Body of pancreas (tissue), 4 donors: ENCODE data around the gene CADM2. TPM values are rescaled to one million over a fixed set of nuclear protein-coding genes. Genes with fewer than 3 reads are reported as not detected.

Source experiments
- ATAC-seq: fragments of 150-250 bp; one replicate; pipeline ENCODE4 v1.9.1; 2016
- DNase-seq, 4 donors: peaks; one replicate each; pipeline ENCODE4 v3.0.0-alpha.2; 2019
- H3K27ac ChIP-seq, 4 donors: fragments of 200-600 bp; sonication (generic); 1 replicate in 3 of 4; 2 replicates in 1 of 4; pipeline versions ENCODE4 v1.5.1 to v1.6.1; 2016 to 2019; ENCODE audit warnings: mild to moderate bottlenecking in 1 of 4, mixed read lengths in 1 of 4, moderate library complexity in 1 of 4
- H3K27me3 ChIP-seq, 2 donors: fragments of 200-600 bp; sonication (generic); one replicate each; pipeline ENCODE4 v1.6.0; 2016; ENCODE audit warnings: mild to moderate bottlenecking in 1 of 2
- H3K36me3 ChIP-seq, 2 donors: fragments of 200-600 bp; sonication (generic); replicated peaks in 1 of 2; 2 replicates each; pipeline ENCODE4 v1.5.1; 2016; ENCODE audit warnings: low read depth in 2 of 2; ENCODE audit not compliant: insufficient read depth in 1 of 2
- H3K4me1 ChIP-seq: fragments of 200-600 bp; sonication (generic); one replicate; pipeline ENCODE4 v1.6.0; 2016
- H3K4me3 ChIP-seq, 2 donors: fragments of 200-600 bp; sonication (generic); 1 replicate in 1 of 2; 2 replicates in 1 of 2; pipeline ENCODE4 v1.5.1; 2016 to 2019
- H3K9me3 ChIP-seq, 3 donors: fragments of 200-600 bp; sonication (generic); 1 replicate in 2 of 3; 2 replicates in 1 of 3; pipeline ENCODE4 v1.5.1; 2016
- CTCF ChIP-seq, 7 experiments: fragments of 450-650 bp in 4 of 7; fragments of 200-600 bp in 3 of 7; sonication (generic) in 3 of 7; IDR thresholded peaks; one replicate each; pipeline ENCODE4 v1.5.1; 2016 to 2019; ENCODE audit warnings: antibody characterized with exemption in 7 of 7
- POLR2A ChIP-seq, 3 donors: fragments of 450-650 bp; IDR thresholded peaks; one replicate each; pipeline ENCODE4 v1.6.1; 2016; ENCODE audit warnings: antibody characterized with exemption in 3 of 3, mild to moderate bottlenecking in 2 of 3
- WGBS, 2 donors: methylation state at CpG; one replicate each; pipeline ENCODE4 v1.1.5; 2017; 5-methylcytosine and 5-hydroxymethylcytosine counted together
- intact Hi-C: fragments of 100-400 bp; cut with DNase I; formaldehyde crosslinking; loops from one replicate; pipeline ENCODE4 v1.15.1; 2023
- total RNA-seq, 2 donors: library from RNA; depleted of rRNA; stranded (reverse); fragments of >200 nt; gene quantifications; one replicate each; pipeline ENCODE4 v1.1.0, GENCODE V29; 2016

CADM2 gene
- total RNA-seq, 2 donors from 2014 or later = 0.26 to 1.3 TPM

DNA sequence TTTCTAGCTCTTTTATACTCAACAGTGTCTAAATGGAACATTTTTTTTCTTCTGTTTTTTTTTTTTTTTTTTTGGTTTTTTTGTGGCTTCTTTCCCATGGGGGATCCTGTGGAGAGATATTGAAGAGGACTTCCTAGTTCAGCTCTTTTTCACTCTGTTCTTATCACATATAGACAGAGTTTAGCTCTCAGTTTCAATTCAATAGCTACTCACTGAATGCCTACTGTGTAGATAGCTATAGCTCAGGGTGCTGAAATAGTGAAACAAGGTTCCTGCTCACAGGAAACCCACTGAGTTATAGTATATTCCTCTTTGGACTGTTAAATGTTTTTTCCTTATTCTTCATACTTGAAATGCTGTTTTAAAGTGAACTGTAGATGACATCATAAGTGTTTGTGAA is 918.8 kb downstream of the CADM2 start:
- TF ChIP-seq POLR2A (IDR thresholded peaks at IDR 0.05) (no peak), CTCF (IDR thresholded peaks at IDR 0.05) (no peak)
- no peak for DNase-seq
- intact Hi-C loops = no loop called here
- H3K27me3 ChIP-seq = no peaks in the 10 kb centered on the region
- no peak overlapping the region for H3K4me3 ChIP-seq
- H3K4me1 ChIP-seq = no peaks in the 10 kb centered on the region
- ATAC-seq = no peak
- no peaks in the 10 kb centered on the region for H3K9me3 ChIP-seq
- no peaks in the 10 kb centered on the region for H3K36me3 ChIP-seq
- H3K27ac ChIP-seq = no peak overlapping the region

DNA sequence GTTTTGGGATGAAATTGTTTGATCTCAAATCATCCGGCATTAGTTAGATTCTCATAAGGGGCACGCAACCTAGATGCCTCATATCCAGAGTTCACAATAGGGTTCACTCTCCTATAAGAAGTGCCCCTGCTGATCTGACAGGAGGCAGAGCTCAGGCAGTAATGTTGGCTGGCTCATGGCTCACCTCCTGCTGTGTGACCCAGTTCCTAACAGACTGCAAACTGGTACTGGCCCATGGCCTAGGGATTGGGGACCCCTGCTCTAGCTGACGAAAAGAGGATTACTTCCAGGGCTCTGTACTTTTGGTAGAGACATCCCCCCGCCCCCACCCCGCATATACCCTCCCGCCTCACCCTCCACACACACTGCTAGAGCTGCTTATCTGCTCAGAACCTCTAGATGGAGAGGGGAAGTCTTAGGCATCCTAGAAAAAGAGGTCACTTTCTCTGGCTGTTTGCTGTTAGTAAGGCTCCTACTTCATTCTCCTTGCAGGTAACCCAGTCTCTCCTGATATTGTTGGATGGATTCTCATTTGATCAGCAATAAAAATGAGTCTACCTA is 923.1 kb downstream of the CADM2 start:
- Histone ChIP-seq H3K27ac (no peak overlapping the region), H3K27me3 (no peaks in the 10 kb centered on the region), H3K4me1 (no peaks in the 10 kb centered on the region), H3K9me3 (no peaks in the 10 kb centered on the region), H3K4me3 (no peak overlapping the region), H3K36me3 (no peaks in the 10 kb centered on the region)
- DNase-seq (no peak), ATAC-seq (no peak)
- TF ChIP-seq POLR2A (IDR thresholded peaks at IDR 0.05) (no peak), CTCF (IDR thresholded peaks at IDR 0.05) (no peak)
- WGBS, 2 donors = 69 to 93% methylated on average over 3 to 6 of the region's 6 CpGs
- intact Hi-C loops = no loop called here

DNA sequence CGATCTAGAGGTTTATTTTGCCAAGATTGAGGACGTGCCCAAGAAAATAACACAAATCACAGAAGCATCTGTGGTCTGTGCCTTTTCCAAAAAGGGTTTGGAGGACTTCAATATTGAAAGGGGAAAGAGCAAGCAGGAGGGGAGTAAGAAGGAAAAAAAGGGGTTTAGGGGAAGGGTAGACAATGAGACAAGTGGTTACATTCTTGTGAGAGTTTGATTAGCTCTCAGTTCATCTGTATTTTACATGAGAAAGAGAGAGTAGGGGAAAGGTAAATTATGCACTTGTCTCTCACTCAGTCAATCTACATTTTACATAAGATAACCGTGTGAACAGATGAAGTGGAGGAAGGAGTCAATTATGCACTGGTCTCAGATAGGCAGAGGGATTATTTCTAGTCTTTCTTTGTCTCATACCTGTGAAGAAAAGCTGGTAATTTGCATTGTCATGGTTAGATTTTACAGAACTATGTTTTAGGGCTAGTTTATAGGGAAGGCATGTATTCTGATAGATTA is 931.3 kb downstream of the CADM2 start:
- no peaks in the 10 kb centered on the region for H3K9me3 ChIP-seq
- intact Hi-C loops = no loop called here
- no peak overlapping the region for H3K27ac ChIP-seq
- DNase-seq (no peak), ATAC-seq (no peak)
- no peak for TF ChIP-seq CTCF (IDR thresholded peaks at IDR 0.05)
- no peak for TF ChIP-seq POLR2A (IDR thresholded peaks at IDR 0.05)
- no peaks in the 10 kb centered on the region for H3K36me3 ChIP-seq
- H3K4me1 ChIP-seq = no peaks in the 10 kb centered on the region
- H3K4me3 ChIP-seq = no peak overlapping the region
- 40 to 41% methylated on average over 3 of the region's 3 CpGs for WGBS, 2 donors
- H3K27me3 ChIP-seq = no peaks in the 10 kb centered on the region

DNA sequence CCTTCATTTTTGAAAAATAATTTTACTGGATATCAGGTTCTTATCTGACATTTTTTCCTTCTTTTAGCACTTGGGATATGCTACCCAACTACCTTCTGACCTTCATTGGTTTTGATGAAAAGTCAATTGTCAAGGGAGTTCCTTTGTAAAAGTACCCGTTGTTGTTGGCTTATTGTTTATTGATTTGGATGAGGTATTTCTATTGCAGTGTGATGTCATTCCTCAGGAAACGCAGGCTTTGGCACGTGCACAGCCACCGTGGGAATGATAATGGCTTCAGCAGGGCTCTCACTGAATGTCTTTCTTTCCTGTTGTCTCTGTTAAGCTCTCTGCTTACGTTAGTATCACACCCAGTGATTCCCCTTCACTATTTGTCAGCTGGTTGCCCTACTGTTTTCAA is 944.6 kb downstream of the CADM2 start:
- no peaks in the 10 kb centered on the region for H3K4me1 ChIP-seq
- H3K4me3 ChIP-seq = no peak overlapping the region
- H3K36me3 ChIP-seq = no peaks in the 10 kb centered on the region
- DNase-seq (no peak), ATAC-seq (no peak)
- 31 to 44% methylated on average over 5 of the region's 5 CpGs for WGBS, 2 donors
- intact Hi-C loops = no loop called here
- no peaks in the 10 kb centered on the region for H3K9me3 ChIP-seq
- no peak overlapping the region for H3K27ac ChIP-seq
- no peaks in the 10 kb centered on the region for H3K27me3 ChIP-seq
- TF ChIP-seq POLR2A (IDR thresholded peaks at IDR 0.05) (no peak), CTCF (IDR thresholded peaks at IDR 0.05) (no peak)

DNA sequence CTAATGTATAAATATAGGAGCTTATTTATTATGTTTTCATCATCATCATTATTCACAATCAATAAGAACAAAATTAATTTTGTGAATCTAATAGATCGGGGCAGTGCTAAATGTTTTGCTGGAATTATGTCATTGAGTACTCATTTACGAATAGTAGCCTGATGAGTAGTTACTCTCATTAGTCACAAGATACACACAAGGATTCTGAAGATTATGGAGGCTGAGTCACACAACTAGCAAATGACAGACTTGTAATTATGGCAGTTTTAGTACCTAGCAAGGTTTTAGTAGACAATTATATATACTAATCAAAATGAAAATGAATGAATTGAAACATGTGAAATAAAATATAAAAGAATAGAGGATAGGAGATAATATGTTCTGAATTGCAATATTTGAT is 954.2 kb downstream of the CADM2 start:
- H3K27me3 ChIP-seq = no peaks in the 10 kb centered on the region
- H3K36me3 ChIP-seq = no peaks in the 10 kb centered on the region
- H3K27ac ChIP-seq = no peak overlapping the region
- DNase-seq (no peak), ATAC-seq (no peak)
- 66 to 76% methylated on average over 2 of the region's 2 CpGs for WGBS, 2 donors
- no peak overlapping the region for H3K4me3 ChIP-seq
- no peaks in the 10 kb centered on the region for H3K4me1 ChIP-seq
- TF ChIP-seq POLR2A (IDR thresholded peaks at IDR 0.05) (no peak), CTCF (IDR thresholded peaks at IDR 0.05) (no peak)
- no peaks in the 10 kb centered on the region for H3K9me3 ChIP-seq
- intact Hi-C loops = no loop called here
